Neural cell (in vitro differentiated cells): ENCODE results near the gene CAPN5.
"Not testable (repeated sequence)": the region's sequence is repeated elsewhere in the genome, so short reads cannot be mapped to it uniquely, and the experiment has no call there.

Source experiments
- EP300 ChIP-seq: fragments of 450-650 bp; conservative IDR thresholded peaks from 2 replicates; pipeline ENCODE4 v1.6.1; 2014; ENCODE audit warnings: antibody characterized with exemption, mild to moderate bottlenecking, moderate library complexity; ENCODE audit not compliant: poor library complexity, severe bottlenecking
- MXI1 ChIP-seq: fragments of 450-650 bp; conservative IDR thresholded peaks from 2 replicates; pipeline ENCODE4 v1.6.1; 2014; ENCODE audit warnings: antibody characterized with exemption, mild to moderate bottlenecking; ENCODE audit not compliant: poor library complexity, severe bottlenecking
- RAD21 ChIP-seq: fragments of 450-650 bp; conservative IDR thresholded peaks from 2 replicates; pipeline ENCODE4 v1.6.1; 2014; ENCODE audit warnings: antibody characterized with exemption, mild to moderate bottlenecking, moderate library complexity
- REST ChIP-seq: IDR thresholded peaks from 2 replicates; pipeline ENCODE4 v1.6.1; 2012; ENCODE audit warnings: borderline replicate concordance
- TAF1 ChIP-seq: IDR thresholded peaks from 2 replicates; pipeline ENCODE4 v1.6.1; 2012; ENCODE audit warnings: low read depth
- TF ChIP-seq, protein P1 (sequence below): fragments of 450-650 bp; IDR thresholded peaks from 2 replicates; pipeline ENCODE4 v1.5.1; 2014; ENCODE audit warnings: antibody characterized with exemption, mild to moderate bottlenecking, moderate library complexity; ENCODE audit not compliant: poor library complexity, severe bottlenecking

DNA sequence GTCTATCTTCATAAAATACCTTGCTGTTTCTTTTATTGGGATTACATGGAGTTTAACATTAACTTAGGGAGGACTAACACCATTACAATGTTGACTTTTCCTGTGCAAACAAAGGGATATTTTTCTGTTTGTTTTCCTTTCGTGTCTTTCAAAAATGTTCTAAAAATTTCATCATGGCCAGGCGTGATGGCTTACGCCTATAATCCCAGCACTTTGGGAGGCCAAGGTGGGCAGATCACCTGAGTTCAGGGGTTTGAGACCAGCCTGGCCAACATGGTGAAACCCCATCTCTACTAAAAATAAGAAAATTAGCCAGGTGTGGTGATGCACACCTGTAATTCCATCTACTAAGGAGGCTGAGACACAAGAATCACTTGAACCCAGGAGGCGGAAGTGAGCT, 5.5 kb upstream of the CAPN5 start:
- not testable (repeated sequence) for TF ChIP-seq RAD21, TAF1, MXI1, EP300, REST
- TF ChIP-seq, protein P1, sequence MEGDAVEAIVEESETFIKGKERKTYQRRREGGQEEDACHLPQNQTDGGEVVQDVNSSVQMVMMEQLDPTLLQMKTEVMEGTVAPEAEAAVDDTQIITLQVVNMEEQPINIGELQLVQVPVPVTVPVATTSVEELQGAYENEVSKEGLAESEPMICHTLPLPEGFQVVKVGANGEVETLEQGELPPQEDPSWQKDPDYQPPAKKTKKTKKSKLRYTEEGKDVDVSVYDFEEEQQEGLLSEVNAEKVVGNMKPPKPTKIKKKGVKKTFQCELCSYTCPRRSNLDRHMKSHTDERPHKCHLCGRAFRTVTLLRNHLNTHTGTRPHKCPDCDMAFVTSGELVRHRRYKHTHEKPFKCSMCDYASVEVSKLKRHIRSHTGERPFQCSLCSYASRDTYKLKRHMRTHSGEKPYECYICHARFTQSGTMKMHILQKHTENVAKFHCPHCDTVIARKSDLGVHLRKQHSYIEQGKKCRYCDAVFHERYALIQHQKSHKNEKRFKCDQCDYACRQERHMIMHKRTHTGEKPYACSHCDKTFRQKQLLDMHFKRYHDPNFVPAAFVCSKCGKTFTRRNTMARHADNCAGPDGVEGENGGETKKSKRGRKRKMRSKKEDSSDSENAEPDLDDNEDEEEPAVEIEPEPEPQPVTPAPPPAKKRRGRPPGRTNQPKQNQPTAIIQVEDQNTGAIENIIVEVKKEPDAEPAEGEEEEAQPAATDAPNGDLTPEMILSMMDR: not testable (repeated sequence)
